H1 (cell line): Measurements from ENCODE around the gene HK2. TPM values are rescaled to one million over a fixed set of nuclear protein-coding genes. Genes with fewer than 3 reads are reported as not detected.

Experiments used
- CTCF ChIA-PET: fragments of 300-600 bp; sonication (Branson Sonifier 250); formaldehyde crosslinking; loops from one replicate; lab custom pipeline; 2021; ENCODE audit not compliant: partially characterized antibody; lab: Charles Lee
- POLR2A ChIA-PET: fragments of 300-600 bp; sonication (Branson Sonifier 250); formaldehyde crosslinking; loops from one replicate; lab custom pipeline; 2021; ENCODE audit warnings: inconsistent platforms; ENCODE audit not compliant: partially characterized antibody; lab: Charles Lee
- DNase-seq, 2 experiments: peaks; one replicate each; pipeline versions ENCODE4 v3.0.0 to v3.0.0-alpha.2; 2010 to 2022; ENCODE audit warnings: low spot score in 2 of 2, low read depth in 1 of 2, mixed read lengths in 1 of 2
- FAIRE-seq: peaks from 2 replicates; lab custom pipeline; 2011; peaks lifted over from hg19 to GRCh38; lab: Jason Lieb, UNC
- H2AFZ ChIP-seq: 2 replicates; pipeline ENCODE4 v1.8.1; 2012; ENCODE audit warnings: low read length, inconsistent platforms
- H2AK5ac ChIP-seq: 2 replicates; pipeline ENCODE4 v1.6.1; 2013; ENCODE audit warnings: low read depth, low read length
- H2BK120ac ChIP-seq: replicated peaks from 2 replicates; pipeline ENCODE3; 2013; ENCODE audit warnings: low read depth, low read length, inconsistent platforms
- H2BK12ac ChIP-seq: 2 replicates; pipeline ENCODE4 v1.6.1; 2013; ENCODE audit warnings: low read depth, low read length
- H2BK15ac ChIP-seq: 2 replicates; pipeline ENCODE4 v1.6.1; 2013; ENCODE audit warnings: low read length
- H2BK20ac ChIP-seq: 2 replicates; pipeline ENCODE4 v1.6.1; 2013; ENCODE audit warnings: low read length
- H2BK5ac ChIP-seq: 2 replicates; pipeline ENCODE4 v1.6.1; 2013; ENCODE audit warnings: low read depth, low read length
- H3K14ac ChIP-seq: 2 replicates; pipeline ENCODE4 v1.6.1; 2013; ENCODE audit warnings: inconsistent platforms; ENCODE audit not compliant: insufficient read length
- H3K18ac ChIP-seq: 2 replicates; pipeline ENCODE4 v1.6.1; 2013; ENCODE audit warnings: low read length; ENCODE audit errors: extremely low read depth
- H3K23ac ChIP-seq: 2 replicates; pipeline ENCODE4 v1.6.1; 2013; ENCODE audit warnings: inconsistent platforms; ENCODE audit not compliant: insufficient read length
- H3K23me2 ChIP-seq: 2 replicates; pipeline ENCODE4 v1.6.1; 2013; ENCODE audit warnings: low read depth, low read length
- H3K27ac ChIP-seq: 2 replicates; pipeline ENCODE4 v1.6.1; 2011; ENCODE audit warnings: low read depth, low read length, inconsistent platforms
- H3K27me3 ChIP-seq, 4 experiments: replicated peaks in 1 of 4; 1 replicate in 1 of 4; 2 replicates in 3 of 4; pipeline versions ENCODE4 v1.6.1 to v1.8.1; 2011 to 2013; ENCODE audit warnings: low read length in 3 of 4, mild to moderate bottlenecking in 3 of 4, inconsistent platforms in 2 of 4, mixed read lengths in 2 of 4, moderate library complexity in 1 of 4; ENCODE audit not compliant: control insufficient read depth in 3 of 4, insufficient read depth in 3 of 4; ENCODE audit errors: extremely low read depth in 1 of 4
- H3K36me3 ChIP-seq, 4 experiments: 2 replicates each; pipeline versions ENCODE4 v1.6.1 to v1.8.1; 2011 to 2013; ENCODE audit warnings: mild to moderate bottlenecking in 4 of 4, low read length in 3 of 4, moderate library complexity in 2 of 4, control low read depth in 1 of 4, inconsistent platforms in 1 of 4; ENCODE audit not compliant: insufficient read depth in 4 of 4, control insufficient read depth in 2 of 4
- H3K4ac ChIP-seq: replicated peaks from 2 replicates; pipeline ENCODE3; 2013; ENCODE audit warnings: low read length, low read depth, mixed read lengths, inconsistent platforms; ENCODE audit not compliant: insufficient read length
- H3K4me1 ChIP-seq, 4 experiments: replicated peaks in 1 of 4; 1 replicate in 1 of 4; 2 replicates in 3 of 4; pipeline versions ENCODE4 v1.6.1 to v1.8.1; 2011 to 2013; ENCODE audit warnings: low read length in 3 of 4, inconsistent platforms in 2 of 4, mixed read lengths in 1 of 4; ENCODE audit not compliant: insufficient read depth in 4 of 4, control insufficient read depth in 3 of 4
- H3K4me2 ChIP-seq, 2 experiments: 2 replicates each; pipeline versions ENCODE4 v1.6.1 to v1.8.1; 2011 to 2013; ENCODE audit warnings: low read depth in 2 of 2, low read length in 2 of 2, control low read depth in 1 of 2, inconsistent platforms in 1 of 2, mild to moderate bottlenecking in 1 of 2; ENCODE audit not compliant: insufficient read depth in 1 of 2
- H3K4me3 ChIP-seq, 4 experiments: fragments of 200-600, 300-600 bp in 1 of 4; sonication (generic), shearing (Covaris generic), sonication (Bioruptor Twin) in 1 of 4; 2 replicates each; pipeline versions ENCODE4 v1.5.1 to v1.8.1; 2011 to 2016; ENCODE audit warnings: low read length in 4 of 4, low read depth in 3 of 4, control low read depth in 2 of 4, inconsistent platforms in 2 of 4, mild to moderate bottlenecking in 2 of 4, mixed read lengths in 1 of 4, moderate library complexity in 1 of 4; ENCODE audit not compliant: insufficient read depth in 2 of 4; ENCODE audit errors: extremely low read depth in 1 of 4
- H3K56ac ChIP-seq: replicated peaks from 2 replicates; pipeline ENCODE3; 2013; ENCODE audit warnings: low read depth, mild to moderate bottlenecking, mixed read lengths, low read length, inconsistent platforms; ENCODE audit not compliant: insufficient read length
- H3K79me1 ChIP-seq: 2 replicates; pipeline ENCODE4 v1.6.1; 2013; ENCODE audit warnings: low read depth, low read length, control low read depth
- H3K79me2 ChIP-seq, 2 experiments: 2 replicates each; pipeline versions ENCODE4 v1.6.1 to v1.8.1; 2012 to 2013; ENCODE audit warnings: low read length in 2 of 2, mild to moderate bottlenecking in 2 of 2, inconsistent platforms in 1 of 2; ENCODE audit not compliant: insufficient read depth in 2 of 2, control insufficient read depth in 1 of 2
- H3K9ac ChIP-seq, 4 experiments: replicated peaks in 1 of 4; 1 replicate in 1 of 4; 2 replicates in 3 of 4; pipeline versions ENCODE4 v1.6.1 to v1.8.1; 2011 to 2013; ENCODE audit warnings: low read depth in 3 of 4, low read length in 3 of 4, control low read depth in 2 of 4, mild to moderate bottlenecking in 2 of 4, moderate library complexity in 2 of 4, inconsistent platforms in 1 of 4; ENCODE audit errors: extremely low read depth in 1 of 4
- H3K9me3 ChIP-seq, 2 experiments: 2 replicates each; pipeline versions ENCODE4 v1.6.1 to v1.8.1; 2012 to 2013; ENCODE audit warnings: mild to moderate bottlenecking in 2 of 2, moderate library complexity in 2 of 2, control low read depth in 1 of 2, inconsistent platforms in 1 of 2, low read depth in 1 of 2, low read length in 1 of 2, mixed read lengths in 1 of 2; ENCODE audit not compliant: insufficient read depth in 2 of 2
- H4K20me1 ChIP-seq, 2 experiments: replicated peaks in 1 of 2; 2 replicates each; pipeline versions ENCODE3 to v1.8.1; 2011 to 2013; ENCODE audit warnings: inconsistent platforms in 2 of 2, low read length in 2 of 2, mild to moderate bottlenecking in 1 of 2; ENCODE audit not compliant: insufficient read depth in 2 of 2, control insufficient read depth in 1 of 2
- H4K5ac ChIP-seq: 2 replicates; pipeline ENCODE4 v1.6.1; 2013; ENCODE audit warnings: low read length, low read depth, mixed read lengths, inconsistent platforms; ENCODE audit not compliant: insufficient read length
- H4K8ac ChIP-seq: 2 replicates; pipeline ENCODE4 v1.8.0; 2013; ENCODE audit warnings: mild to moderate bottlenecking, moderate library complexity, low read length, inconsistent platforms; ENCODE audit not compliant: insufficient read depth; ENCODE audit errors: extremely low read depth
- H4K91ac ChIP-seq: replicated peaks from 2 replicates; pipeline ENCODE3; 2013; ENCODE audit warnings: low read length, mixed read lengths, inconsistent platforms; ENCODE audit not compliant: insufficient read length
- BCL11A ChIP-seq, 2 experiments: IDR thresholded peaks; one replicate each; pipeline ENCODE4 v1.6.1; 2011; ENCODE audit warnings: low read depth in 2 of 2, low read length in 2 of 2, mild to moderate bottlenecking in 2 of 2
- E2F6 ChIP-seq: IDR thresholded peaks from 2 replicates; pipeline ENCODE4 v1.6.1; 2012; ENCODE audit warnings: inconsistent platforms
- EGR1 ChIP-seq: IDR thresholded peaks from 2 replicates; pipeline ENCODE4 v1.6.1; 2011; ENCODE audit warnings: low read depth, low read length, borderline replicate concordance
- EP300 ChIP-seq, 2 experiments: IDR thresholded peaks; 1 replicate in 1 of 2; 2 replicates in 1 of 2; pipeline ENCODE4 v1.6.1; 2011 to 2012; ENCODE audit warnings: low read depth in 2 of 2, low read length in 2 of 2, mild to moderate bottlenecking in 2 of 2, borderline replicate concordance in 1 of 2, inconsistent platforms in 1 of 2, moderate library complexity in 1 of 2
- GTF2F1 ChIP-seq: IDR thresholded peaks from 2 replicates; pipeline ENCODE4 v1.6.1; 2012; ENCODE audit warnings: low read depth, low read length, improper control_type of control experiment, borderline replicate concordance
- KDM5A ChIP-seq: fragments of 200-600 bp; IDR thresholded peaks from 2 replicates; pipeline ENCODE4 v1.7.1; 2012; ENCODE audit warnings: mild to moderate bottlenecking, low read length, inconsistent platforms, mixed read lengths
- MAX ChIP-seq: IDR thresholded peaks from 2 replicates; pipeline ENCODE4 v1.6.1; 2012; ENCODE audit warnings: inconsistent platforms
- POLR2A ChIP-seq, 2 experiments: IDR thresholded peaks; 1 replicate in 1 of 2; 2 replicates in 1 of 2; pipeline ENCODE4 v1.6.1; 2011; ENCODE audit warnings: low read depth in 2 of 2, low read length in 2 of 2, mild to moderate bottlenecking in 2 of 2; ENCODE audit errors: control extremely low read depth in 1 of 2
- POLR2AphosphoS5 ChIP-seq: IDR thresholded peaks from 2 replicates; pipeline ENCODE4 v1.6.1; 2011; ENCODE audit warnings: low read depth, low read length
- RAD21 ChIP-seq, 2 experiments: IDR thresholded peaks in 1 of 2; conservative IDR thresholded peaks in 1 of 2; 2 replicates each; pipeline ENCODE4 v1.6.1; 2011; ENCODE audit warnings: low read depth in 2 of 2, low read length in 2 of 2, improper control_type of control experiment in 1 of 2, inconsistent platforms in 1 of 2, mild to moderate bottlenecking in 1 of 2, moderate library complexity in 1 of 2
- RXRA ChIP-seq: IDR thresholded peaks from 2 replicates; pipeline ENCODE4 v1.6.1; 2011; ENCODE audit warnings: low read depth, mild to moderate bottlenecking, low read length, moderate library complexity; ENCODE audit not compliant: insufficient read depth
- SUZ12 ChIP-seq: fragments of 200-600 bp; sonication (generic); IDR thresholded peaks from 2 replicates; pipeline ENCODE4 v1.6.1; 2012; ENCODE audit warnings: mild to moderate bottlenecking, inconsistent platforms, low read length, moderate library complexity, mixed read lengths
- YY1 ChIP-seq: IDR thresholded peaks from 2 replicates; pipeline ENCODE4 v1.6.1; 2011; ENCODE audit warnings: low read depth, mild to moderate bottlenecking, low read length
- WGBS, 2 experiments: shearing (Covaris generic) in 1 of 2; methylation state at CpG; one replicate each; pipeline versions ENCODE4 v1.1.6 to v1.1.7; 2013 to 2015; ENCODE audit warnings: low lambda C conversion rate in 2 of 2, mixed read lengths in 2 of 2, inconsistent platforms in 1 of 2, low coverage in 1 of 2, missing lambda C conversion rate in 1 of 2; ENCODE audit not compliant: insufficient replicate concordance in 2 of 2, insufficient coverage in 1 of 2, insufficient read length in 1 of 2; ENCODE audit errors: extremely low coverage in 1 of 2, missing lambda C conversion rate in 1 of 2; 5-methylcytosine and 5-hydroxymethylcytosine counted together
- polyA plus RNA-seq, 7 experiments: library from polyadenylated mRNA; depleted of rRNA in 3 of 7; stranded (reverse) in 5 of 7; unstranded in 2 of 7; fragments of >200 nt in 5 of 7; fragments of 200-250 nt in 2 of 7; gene quantifications; 1 replicate in 5 of 7; 2 replicates in 1 of 7; 4 replicates in 1 of 7; pipeline versions ENCODE4 v1.2.1 to v1.2.3, GENCODE V29; 2011 to 2013; ENCODE audit warnings: missing spikeins in 2 of 7, mixed read lengths in 2 of 7
- total RNA-seq: library from RNA; stranded (reverse); fragmentation: NEBNext Ultra II Directional; extraction: Animal tissue kit (Norgen Biotek cat#: 25700); gene quantifications from 2 replicates; pipeline ENCODE4 v1.2.1, GENCODE V29; 2021

Gene HK2
- total and polyA plus RNA-seq, 2 of the 8 experiments (the other 6 are each of a cell fraction or from before 2014, with no cell fraction given): 22.1 to 61.9 TPM

GRCh38 chr2:74884866-74885265, 50.9 kb downstream of the HK2 start:
- no peak overlapping the region for H2BK20ac ChIP-seq
- H3K79me1 ChIP-seq: no peaks in the 10 kb centered on the region
- no peak overlapping the region for H2BK12ac ChIP-seq
- H3K18ac ChIP-seq: no peak overlapping the region
- no peaks in the 10 kb centered on the region for H3K27me3 ChIP-seq
- no peak for DNase-seq
- ChIA-PET POLR2A (interaction anchor here (0.6 to 1.2 kb wide), 3 partner anchors 47 to 242 kb away, joined by 3 read pairs; no protein-coding TSS in a partner anchor), CTCF (interaction anchor here (0.5 to 1.5 kb wide), 8 partner anchors 7 to 375 kb away, joined by 3 to 4 read pairs (median 3); no protein-coding TSS in a partner anchor)
- H4K91ac ChIP-seq: no peak overlapping the region
- H3K4ac ChIP-seq: no peak overlapping the region
- no peak overlapping the region for H3K9ac ChIP-seq
- no peak overlapping the region for H2BK5ac ChIP-seq
- no peaks in the 10 kb centered on the region for H3K23me2 ChIP-seq
- no peak overlapping the region for H4K8ac ChIP-seq
- H4K5ac ChIP-seq: no peak overlapping the region
- no peaks in the 10 kb centered on the region for H3K4me1 ChIP-seq
- H3K23ac ChIP-seq: no peak overlapping the region
- no peak overlapping the region for H3K27ac ChIP-seq
- H3K14ac ChIP-seq: no peak overlapping the region
- no peaks in the 10 kb centered on the region; a peak in 1 of 4 replicates for H3K79me2 ChIP-seq
- H2BK15ac ChIP-seq: no peak overlapping the region
- H3K4me3 ChIP-seq: no peak overlapping the region
- H2AK5ac ChIP-seq: no peak overlapping the region
- H3K36me3 ChIP-seq: peaks cover 52 to 96% (median 92%) of the 10 kb centered on the region in 4 experiments
- H3K9me3 ChIP-seq: no peaks in the 10 kb centered on the region
- no peak overlapping the region for H3K4me2 ChIP-seq
- no peak overlapping the region for H2AFZ ChIP-seq
- 91% methylated on average over 5 of the region's 5 CpGs; no CpG with 5 or more reads in 1 of the 2 experiments for WGBS, 2 experiments
- no peak overlapping the region for H2BK120ac ChIP-seq
- peaks cover 8 to 9% of the 10 kb centered on the region in 2 experiments for H4K20me1 ChIP-seq
- no peak overlapping the region for H3K56ac ChIP-seq
- FAIRE-seq: no peak
- no peak for TF ChIP-seq E2F6
- no peak for TF ChIP-seq KDM5A
- no peak for TF ChIP-seq POLR2AphosphoS5
- TF ChIP-seq MAX: no peak
- TF ChIP-seq RAD21 (IDR thresholded peaks at IDR 0.05 in 1 of 2, conservative IDR thresholded peaks at IDR 0.05 in 1 of 2; ENCODE audit: low read depth in 2 of 2, low read length in 2 of 2): no peak
- TF ChIP-seq EGR1: no peak
- no peak for TF ChIP-seq GTF2F1
- TF ChIP-seq POLR2A (IDR thresholded peaks at IDR 0.05; ENCODE audit: control extremely low read depth in 1 of 2, low read depth in 2 of 2, low read length in 2 of 2): no peak
- no peak for TF ChIP-seq YY1
- TF ChIP-seq RXRA: no peak
- no peak for TF ChIP-seq EP300 (IDR thresholded peaks at IDR 0.05; ENCODE audit: borderline replicate concordance in 1 of 2, low read depth in 2 of 2, low read length in 2 of 2)
- TF ChIP-seq BCL11A (IDR thresholded peaks at IDR 0.05; ENCODE audit: low read depth in 2 of 2, low read length in 2 of 2): no peak
- TF ChIP-seq SUZ12: no peak
